Large intestine (tissue), 3 donors: ENCODE data around the gene EIF1AD. TPM values are rescaled to one million over a fixed set of nuclear protein-coding genes. Genes with fewer than 3 reads are reported as not detected.

Source experiments
- DNase-seq, 2 donors: peaks; one replicate each; pipeline versions ENCODE4 v3.0.0 to v3.0.0-alpha.2; 2013
- H3K27ac ChIP-seq: one replicate; pipeline ENCODE4 v1.5.1; 2013; ENCODE audit warnings: low read length
- H3K27me3 ChIP-seq: 2 replicates; pipeline ENCODE4 v1.6.1; 2013; ENCODE audit warnings: low read length; ENCODE audit not compliant: control insufficient read depth, insufficient read depth
- H3K36me3 ChIP-seq: 2 replicates; pipeline ENCODE4 v1.6.1; 2013; ENCODE audit warnings: low read length; ENCODE audit not compliant: control insufficient read depth, insufficient read depth
- H3K4me1 ChIP-seq: one replicate; pipeline ENCODE4 v1.6.1; 2013; ENCODE audit warnings: low read length; ENCODE audit not compliant: control insufficient read depth, insufficient read depth
- H3K4me3 ChIP-seq: one replicate; pipeline ENCODE4 v1.5.1; 2013; ENCODE audit warnings: low read length
- H3K9me3 ChIP-seq: one replicate; pipeline ENCODE4 v1.6.1; 2013; ENCODE audit warnings: mild to moderate bottlenecking, low read depth, low read length, moderate library complexity; ENCODE audit not compliant: control insufficient read depth
- WGBS: methylation state at CpG from one replicate; pipeline ENCODE4 v1.1.5; 2013; ENCODE audit warnings: low lambda C conversion rate; ENCODE audit not compliant: insufficient coverage; 5-methylcytosine and 5-hydroxymethylcytosine counted together
- polyA plus RNA-seq: library from polyadenylated mRNA; unstranded; fragments of 120-200 nt; gene quantifications from one replicate; pipeline ENCODE4 v1.2.1, GENCODE V29; 2013

The EIF1AD gene
- polyA plus RNA-seq, 1 donor: 33.5 TPM

- peak; percentile 19 to 41 for DNase-seq
- Histone ChIP-seq H3K4me3 (no peak overlapping the region), H3K27ac (no peak overlapping the region), H3K36me3 (no peaks in the 10 kb centered on the region), H3K27me3 (peaks cover 11% of the 10 kb centered on the region), H3K4me1 (peaks cover 5% of the 10 kb centered on the region), H3K9me3 (no peaks in the 10 kb centered on the region)
- WGBS: no CpG with 5 or more reads among the region's 46 CpGs
These were observed 20.6 kb upstream of the EIF1AD start for GRCh38 chr11:66022401-66023185.

DNA sequence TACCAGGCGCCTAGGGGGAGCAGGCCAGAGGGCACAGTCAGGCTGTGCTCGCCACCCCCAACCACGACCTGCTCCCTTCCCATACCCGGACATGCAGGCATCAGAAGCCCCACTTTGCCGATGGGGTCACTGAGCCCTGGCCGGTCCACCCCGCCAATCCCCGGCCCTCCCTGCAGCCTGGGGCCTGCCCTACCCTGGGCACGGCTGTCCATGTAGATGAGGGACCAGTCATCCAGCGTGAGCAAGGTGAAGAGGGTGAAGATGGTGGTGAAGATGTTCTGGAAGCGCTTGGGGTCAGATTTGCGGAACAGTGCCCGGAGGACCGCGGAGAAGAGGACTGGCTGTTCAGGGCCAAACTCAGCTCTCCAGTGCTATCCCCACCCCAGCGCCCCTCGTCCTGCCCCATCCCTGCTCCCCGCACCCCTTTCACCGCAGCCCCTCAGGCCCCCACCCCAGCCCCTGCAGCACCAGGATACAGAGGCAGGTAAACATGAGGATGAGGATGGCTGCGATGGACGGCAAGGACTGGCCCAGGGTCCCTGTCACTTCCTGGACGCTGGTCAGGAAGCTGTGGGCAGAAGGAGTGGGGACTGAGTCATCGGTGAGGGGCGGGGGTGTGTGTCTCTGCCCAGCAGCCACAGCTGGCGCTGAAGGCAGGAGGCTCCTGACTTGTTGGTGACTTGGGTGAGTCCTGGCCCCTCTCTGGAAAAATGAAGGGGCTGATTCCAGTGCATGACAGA is 18.8 kb upstream of the EIF1AD start:
- no peak for DNase-seq
- no peaks in the 10 kb centered on the region for H3K36me3 ChIP-seq
- H3K9me3 ChIP-seq: no peaks in the 10 kb centered on the region
- WGBS: no CpG with 5 or more reads among the region's 25 CpGs
- peaks cover 5% of the 10 kb centered on the region for H3K4me1 ChIP-seq
- H3K27ac ChIP-seq: no peak overlapping the region
- H3K4me3 ChIP-seq: no peak overlapping the region
- H3K27me3 ChIP-seq: peaks cover 11% of the 10 kb centered on the region

- H3K27me3 ChIP-seq: peaks cover 11% of the 10 kb centered on the region
- H3K36me3 ChIP-seq: no peaks in the 10 kb centered on the region
- DNase-seq: no peak
- no peak overlapping the region for H3K27ac ChIP-seq
- no peaks in the 10 kb centered on the region for H3K9me3 ChIP-seq
- WGBS: no CpG with 5 or more reads among the region's 8 CpGs
- H3K4me1 ChIP-seq: peaks cover 5% of the 10 kb centered on the region
- H3K4me3 ChIP-seq: no peak overlapping the region
These were observed 18.3 kb upstream of the EIF1AD start for GRCh38 chr11:66020212-66020611.

DNA sequence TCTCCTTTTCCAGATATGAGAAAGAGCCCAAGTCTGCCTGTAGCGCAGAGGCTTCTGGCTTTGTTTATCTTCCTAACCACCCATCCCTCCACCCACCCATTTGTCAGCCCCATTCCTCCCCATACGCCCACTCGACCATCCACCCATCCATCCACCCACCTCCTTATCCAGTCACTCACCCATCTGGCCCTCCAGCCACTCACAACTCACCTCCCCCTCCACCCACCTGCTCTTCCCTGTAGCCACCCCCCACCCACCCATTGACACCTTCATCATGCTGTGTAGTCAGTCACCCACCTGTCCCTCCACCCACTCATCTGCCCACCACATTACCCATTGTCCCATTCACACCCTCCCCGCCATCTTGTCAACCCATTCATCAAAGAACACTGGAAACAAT is 15.4 kb upstream of the EIF1AD start:
- Histone ChIP-seq H3K9me3 (no peaks in the 10 kb centered on the region), H3K4me1 (peaks cover 2% of the 10 kb centered on the region), H3K27ac (no peak overlapping the region), H3K4me3 (no peak overlapping the region), H3K27me3 (peaks cover 18% of the 10 kb centered on the region), H3K36me3 (no peaks in the 10 kb centered on the region)
- no CpG with 5 or more reads among the region's 4 CpGs for WGBS
- DNase-seq: no peak

DNA sequence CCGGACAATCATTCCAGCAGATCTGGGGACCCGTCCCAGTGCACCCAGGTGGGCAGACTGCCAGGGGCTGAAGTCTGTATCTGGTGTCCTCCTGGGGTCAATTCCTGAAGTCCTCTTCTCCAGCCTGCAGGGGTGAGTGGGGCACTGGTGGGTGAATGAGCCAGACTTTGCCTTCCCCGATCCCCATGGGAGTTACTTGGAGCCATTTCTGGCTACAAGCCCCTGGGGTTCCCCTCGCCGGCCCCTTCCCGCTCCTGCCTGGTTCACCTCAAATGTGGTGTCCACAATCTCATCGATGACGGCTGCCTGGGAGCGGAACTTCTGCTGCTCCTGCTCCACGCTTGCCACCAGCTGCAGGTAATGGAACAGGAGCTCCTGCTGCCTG is 14.8 kb upstream of the EIF1AD start:
- Histone ChIP-seq H3K4me3 (no peak overlapping the region), H3K36me3 (no peaks in the 10 kb centered on the region), H3K27ac (no peak overlapping the region), H3K9me3 (no peaks in the 10 kb centered on the region), H3K27me3 (peaks cover 24% of the 10 kb centered on the region), H3K4me1 (no peaks in the 10 kb centered on the region)
- DNase-seq: no peak
- WGBS: no CpG with 5 or more reads among the region's 10 CpGs

- no peaks in the 10 kb centered on the region for H3K4me1 ChIP-seq
- H3K27me3 ChIP-seq: peaks cover 28% of the 10 kb centered on the region
- no peak for DNase-seq
- H3K4me3 ChIP-seq: no peak overlapping the region
- no peak overlapping the region for H3K27ac ChIP-seq
- no peaks in the 10 kb centered on the region for H3K36me3 ChIP-seq
- no CpG with 5 or more reads among the region's 18 CpGs for WGBS
- H3K9me3 ChIP-seq: no peaks in the 10 kb centered on the region
These were observed 14.2 kb upstream of the EIF1AD start for GRCh38 chr11:66015936-66016792.

DNA sequence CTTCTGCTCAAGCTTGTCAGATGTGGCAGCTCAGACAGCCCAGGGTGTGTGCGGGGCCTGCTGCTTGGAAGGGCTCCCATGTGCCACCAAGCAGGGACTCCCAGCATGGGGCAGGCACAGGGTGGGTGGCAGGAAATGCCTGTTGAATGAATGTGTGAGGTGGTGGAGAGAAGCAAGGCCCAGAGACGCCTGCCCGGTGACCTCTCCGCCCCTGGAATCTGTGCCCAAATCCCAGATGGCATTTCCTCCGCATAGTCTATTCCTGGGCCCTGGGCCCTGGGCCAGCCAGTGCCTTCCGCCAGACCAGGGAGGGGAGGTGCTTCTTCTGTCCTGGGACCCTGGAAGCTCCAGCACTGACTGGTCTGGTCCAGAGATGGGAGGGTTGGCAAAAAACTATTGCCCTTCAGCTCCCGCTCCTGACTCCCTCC is 13.5 kb upstream of the EIF1AD start:
- H3K9me3 ChIP-seq: no peaks in the 10 kb centered on the region
- no peak overlapping the region for H3K4me3 ChIP-seq
- H3K27ac ChIP-seq: no peak overlapping the region
- no peaks in the 10 kb centered on the region for H3K36me3 ChIP-seq
- H3K4me1 ChIP-seq: no peaks in the 10 kb centered on the region
- WGBS: no CpG with 5 or more reads among the region's 7 CpGs
- peaks cover 35% of the 10 kb centered on the region for H3K27me3 ChIP-seq
- no peak for DNase-seq

- Histone ChIP-seq H3K4me3 (no peak overlapping the region), H3K4me1 (no peaks in the 10 kb centered on the region), H3K9me3 (no peaks in the 10 kb centered on the region), H3K36me3 (no peaks in the 10 kb centered on the region), H3K27ac (no peak overlapping the region), H3K27me3 (peaks cover 40% of the 10 kb centered on the region)
- DNase-seq: no peak
- no CpG with 5 or more reads among the region's 6 CpGs for WGBS
These were observed 13.0 kb upstream of the EIF1AD start for GRCh38 chr11:66014804-66015453.

GRCh38 chr11:66013762-66014100 is 11.8 kb upstream of the EIF1AD start:
- DNase-seq: no peak
- no peak overlapping the region for H3K27ac ChIP-seq
- no peaks in the 10 kb centered on the region for H3K36me3 ChIP-seq
- H3K4me3 ChIP-seq: no peak overlapping the region
- H3K9me3 ChIP-seq: no peaks in the 10 kb centered on the region
- WGBS: 60% methylated on average over 1 of the region's 7 CpGs
- H3K27me3 ChIP-seq: peaks cover 47% of the 10 kb centered on the region
- H3K4me1 ChIP-seq: no peaks in the 10 kb centered on the region
